Vagina (tissue), 2 donors: ENCODE measurements around the gene TGFBR2.

Experiments used
- CTCF ChIP-seq, 3 experiments: fragments of 450-650 bp in 2 of 3; fragments of 200-600 bp in 1 of 3; sonication (generic) in 1 of 3; IDR thresholded peaks; one replicate each; pipeline ENCODE4 v1.5.1; 2017 to 2019; ENCODE audit warnings: antibody characterized with exemption in 3 of 3, mild to moderate bottlenecking in 2 of 3, moderate library complexity in 2 of 3
- POLR2A ChIP-seq, 2 donors: fragments of 450-650 bp; IDR thresholded peaks; one replicate each; pipeline ENCODE4 v1.6.1; 2017; ENCODE audit warnings: antibody characterized with exemption in 2 of 2, mild to moderate bottlenecking in 2 of 2, moderate library complexity in 2 of 2
- POLR2AphosphoS5 ChIP-seq, 2 donors: sonication (generic); formaldehyde crosslinking; IDR thresholded peaks; one replicate each; pipeline ENCODE4 v1.9.0; 2017; ENCODE audit warnings: antibody characterized with exemption in 2 of 2, mild to moderate bottlenecking in 2 of 2, low read depth in 1 of 2; ENCODE audit not compliant: insufficient read depth in 1 of 2

- TF ChIP-seq CTCF (IDR thresholded peaks at IDR 0.05), result no peak
- TF ChIP-seq POLR2AphosphoS5 (IDR thresholded peaks at IDR 0.05; ENCODE audit: insufficient read depth in 1 of 2, low read depth in 1 of 2), result no peak
- no peak for TF ChIP-seq POLR2A (IDR thresholded peaks at IDR 0.05)
Observed at GRCh38 chr3:30640851-30641250, 34.5 kb downstream of the TGFBR2 start.
